Endothelial cell of umbilical vein (primary cell): Measurements from ENCODE around the gene PALD1. TPM values are rescaled to one million over a fixed set of nuclear protein-coding genes. Genes with fewer than 3 reads are reported as not detected.

Source experiments
- BruUV-seq: library from RNA; stranded (reverse); fragments of 400-500 nt; replicated peaks from 2 replicates; lab custom pipeline; 2021; lab: Mats Ljungman, UMichigan
- CTCF ChIA-PET: fragments of 300-600, 350-600 bp; sonication (Branson Sonifier 250); formaldehyde crosslinking; loops from one replicate; lab custom pipeline; 2021; ENCODE audit warnings: antibody characterized with exemption, inconsistent platforms; lab: Charles Lee
- POLR2A ChIA-PET: fragments of 300-600, 350-600 bp; sonication (Branson Sonifier 250); formaldehyde crosslinking; loops from one replicate; lab custom pipeline; 2021; ENCODE audit warnings: antibody characterized with exemption, inconsistent platforms; lab: Charles Lee
- DNase-seq: peaks from one replicate; pipeline ENCODE4 v3.0.0-alpha.2; 2011; ENCODE audit warnings: low read depth, low spot score
- FAIRE-seq: peaks from 2 replicates; lab custom pipeline; 2011; peaks lifted over from hg19 to GRCh38; lab: Jason Lieb, UNC
- H2AFZ ChIP-seq: 2 replicates; pipeline ENCODE4 v1.6.0; 2012; ENCODE audit warnings: low read depth, low read length, control low read depth, inconsistent platforms
- H3K27ac ChIP-seq: 2 replicates; pipeline ENCODE4 v1.5.1; 2011; ENCODE audit warnings: low read depth, mild to moderate bottlenecking, control low read depth, low read length, moderate library complexity; ENCODE audit not compliant: insufficient read depth
- H3K27me3 ChIP-seq, 2 experiments: 2 replicates each; pipeline versions ENCODE4 v1.6.0 to v1.6.1; 2011; ENCODE audit warnings: low read length in 2 of 2, mixed read lengths in 1 of 2; ENCODE audit not compliant: control insufficient read depth in 2 of 2, insufficient read depth in 2 of 2
- H3K36me3 ChIP-seq, 2 experiments: 2 replicates in 1 of 2; 3 replicates in 1 of 2; pipeline ENCODE4 v1.5.1; 2011; ENCODE audit warnings: low read length in 2 of 2, mild to moderate bottlenecking in 1 of 2, moderate library complexity in 1 of 2; ENCODE audit not compliant: control insufficient read depth in 2 of 2, insufficient read depth in 2 of 2; ENCODE audit errors: extremely low read depth in 1 of 2
- H3K4me1 ChIP-seq: 3 replicates; pipeline ENCODE4 v1.5.1; 2011; ENCODE audit warnings: mild to moderate bottlenecking, low read length; ENCODE audit not compliant: control insufficient read depth, insufficient read depth; ENCODE audit errors: extremely low read depth
- H3K4me2 ChIP-seq: 2 replicates; pipeline ENCODE4 v1.6.1; 2011; ENCODE audit warnings: low read length, control low read depth, mixed read lengths; ENCODE audit not compliant: insufficient read depth
- H3K4me3 ChIP-seq, 3 experiments: fragments of 200-600 bp in 1 of 3; sonication (generic), shearing (Covaris generic) in 1 of 3; replicated peaks in 1 of 3; 2 replicates each; pipeline ENCODE4 v1.5.1; 2011 to 2016; ENCODE audit warnings: control low read depth in 3 of 3, low read length in 3 of 3, mild to moderate bottlenecking in 2 of 3, inconsistent platforms in 1 of 3, low read depth in 1 of 3, moderate library complexity in 1 of 3; ENCODE audit not compliant: insufficient read depth in 1 of 3
- H3K79me2 ChIP-seq: 2 replicates; pipeline ENCODE4 v1.6.0; 2012; ENCODE audit warnings: low read length, inconsistent platforms; ENCODE audit not compliant: control insufficient read depth, insufficient read depth
- H3K9ac ChIP-seq: replicated peaks from 2 replicates; pipeline ENCODE3; 2011; ENCODE audit warnings: low read length, control low read depth; ENCODE audit not compliant: insufficient read depth; ENCODE audit errors: extremely low read depth
- H3K9me1 ChIP-seq: replicated peaks from 3 replicates; pipeline ENCODE4 v1.6.0; 2011; ENCODE audit warnings: mild to moderate bottlenecking, low read length; ENCODE audit not compliant: control insufficient read depth, insufficient read depth; ENCODE audit errors: extremely low read depth
- H3K9me3 ChIP-seq: replicated peaks from 2 replicates; pipeline ENCODE4 v1.5.1; 2012; ENCODE audit warnings: low read length, inconsistent platforms; ENCODE audit not compliant: control insufficient read depth, insufficient read depth
- H4K20me1 ChIP-seq: replicated peaks from 2 replicates; pipeline ENCODE3; 2011; ENCODE audit warnings: mild to moderate bottlenecking, low read length; ENCODE audit not compliant: control insufficient read depth, insufficient read depth; ENCODE audit errors: extremely low read depth
- CTCF ChIP-seq, 2 donors: IDR thresholded peaks; 1 replicate in 1 of 2; 2 replicates in 1 of 2; pipeline ENCODE4 v1.5.1; 2011; ENCODE audit warnings: low read length in 2 of 2, mild to moderate bottlenecking in 2 of 2, moderate library complexity in 2 of 2, control low read depth in 1 of 2, inconsistent platforms in 1 of 2, low read depth in 1 of 2; ENCODE audit not compliant: insufficient read depth in 1 of 2; ENCODE audit errors: extremely low read depth in 1 of 2
- EZH2 ChIP-seq: IDR thresholded peaks from 2 replicates; pipeline ENCODE4 v1.6.1; 2012; ENCODE audit warnings: borderline replicate concordance, low read depth, mild to moderate bottlenecking, moderate library complexity, low read length, inconsistent platforms; ENCODE audit not compliant: severe bottlenecking
- FOS ChIP-seq: IDR thresholded peaks from 2 replicates; pipeline ENCODE4 v1.6.1; 2011; ENCODE audit warnings: mild to moderate bottlenecking, low read length, moderate library complexity, borderline replicate concordance; ENCODE audit not compliant: insufficient read depth
- GATA2 ChIP-seq: IDR thresholded peaks from 2 replicates; pipeline ENCODE4 v1.7.0; 2011; ENCODE audit warnings: low read depth, mild to moderate bottlenecking, moderate library complexity, mixed read lengths, low read length; ENCODE audit not compliant: insufficient read length, insufficient read depth
- JUN ChIP-seq: IDR thresholded peaks from 2 replicates; pipeline ENCODE4 v1.6.1; 2011; ENCODE audit warnings: borderline replicate concordance, low read depth; ENCODE audit not compliant: insufficient read length, insufficient read depth
- MAX ChIP-seq: IDR thresholded peaks from 2 replicates; pipeline ENCODE4 v1.6.1; 2011; ENCODE audit not compliant: insufficient read depth, insufficient read length
- MYC ChIP-seq: IDR thresholded peaks from one replicate; pipeline ENCODE4 v1.6.1; 2011; ENCODE audit warnings: mild to moderate bottlenecking, low read depth, low read length
- POLR2A ChIP-seq: IDR thresholded peaks from 2 replicates; pipeline ENCODE4 v1.6.1; 2012; ENCODE audit warnings: low read depth, mild to moderate bottlenecking, control low read depth, low read length
- POLR2AphosphoS5 ChIP-seq: IDR thresholded peaks from 2 replicates; pipeline ENCODE4 v1.6.1; 2012; ENCODE audit warnings: low read depth, mild to moderate bottlenecking, control low read depth, low read length, moderate library complexity; ENCODE audit not compliant: insufficient read depth
- dilution Hi-C: fragments of 300-500 bp; cut with MboI; formaldehyde crosslinking; loops from one replicate; pipeline ENCODE4 v1.15.0; 2019; ENCODE audit warnings: low sequenced_read_pairs; ENCODE audit not compliant: extremely low pct_ligation_motif_present
- intact Hi-C: fragments of 100-400 bp; cut with micrococcal nuclease; formaldehyde crosslinking; loops from one replicate; pipeline ENCODE4 v1.10.0; 2022
- polyA plus RNA-seq, 4 experiments: library from polyadenylated mRNA; depleted of rRNA in 3 of 4; stranded (reverse) in 3 of 4; unstranded in 1 of 4; fragments of >200 nt; gene quantifications; 2 replicates each; pipeline versions ENCODE4 v1.2.1 to v1.2.3, GENCODE V29; 2011 to 2012; ENCODE audit warnings: missing spikeins in 1 of 4
- total RNA-seq: library from RNA; stranded (reverse); gene quantifications from 2 replicates; pipeline ENCODE4 v1.2.3, GENCODE V29; 2021

Gene PALD1
- total and polyA plus RNA-seq, 2 donors (not counting 3 experiments of a cell fraction or from before 2014, with no cell fraction given), result 16.6 to 73.3 TPM

GRCh38 chr10:70563230-70563629 lies 84.7 kb downstream of the PALD1 start:
- Histone ChIP-seq H3K4me3 (no peak overlapping the region), H3K9ac (no peak overlapping the region), H3K27ac (no peak overlapping the region), H2AFZ (no peak overlapping the region), H3K9me3 (no peaks in the 10 kb centered on the region), H3K27me3 (no peaks in the 10 kb centered on the region), H4K20me1 (no peaks in the 10 kb centered on the region), H3K4me1 (no peaks in the 10 kb centered on the region), H3K36me3 (no peaks in the 10 kb centered on the region), H3K79me2 (no peaks in the 10 kb centered on the region), H3K4me2 (no peak overlapping the region), H3K9me1 (no peaks in the 10 kb centered on the region)
- TF ChIP-seq FOS (no peak), GATA2 (no peak), POLR2AphosphoS5 (no peak), JUN (no peak), MYC (no peak), EZH2 (no peak), CTCF (IDR thresholded peaks at IDR 0.05; ENCODE audit: extremely low read depth in 1 of 2, insufficient read depth in 1 of 2, low read depth in 1 of 2, low read length in 2 of 2) (no peak), MAX (no peak), POLR2A (no peak)
- FAIRE-seq, result no peak
- intact Hi-C loops, result no loop called here
- dilution Hi-C loops, result no loop called here
- ChIA-PET POLR2A (no interaction called here), CTCF (no interaction called here)
- DNase-seq, result no peak
- BruUV-seq, result no TSS peak
